Omental fat pad (tissue), 4 donors: ENCODE measurements around the gene LAMC3. TPM values are rescaled to one million over a fixed set of nuclear protein-coding genes. Genes with fewer than 3 reads are reported as not detected.

Experiments
- ATAC-seq: fragments of 150-250 bp; one replicate; pipeline ENCODE4 v1.9.1; 2016; ENCODE audit warnings: mild to moderate bottlenecking, moderate library complexity; ENCODE audit not compliant: low FRiP score
- DNase-seq: peaks from one replicate; pipeline ENCODE4 v3.0.0-alpha.2; 2019; ENCODE audit warnings: low spot score
- total RNA-seq, 4 donors: library from RNA; depleted of rRNA; stranded (reverse); fragments of >200 nt; gene quantifications; one replicate each; pipeline ENCODE4 v1.1.0, GENCODE V29; 2016
- TF ChIP-seq, protein P1 (sequence below), 3 donors: fragments of 450-650 bp; IDR thresholded peaks; one replicate each; pipeline ENCODE4 v1.5.1; 2016 to 2017; ENCODE audit warnings: antibody characterized with exemption in 3 of 3, mild to moderate bottlenecking in 3 of 3, moderate library complexity in 2 of 3

LAMC3 gene
- total RNA-seq, 4 donors from 2014 or later: 0.09 to 1.9 (median 0.65) TPM

GRCh38 chr9:130988400-130988747, 20.6 kb upstream of the LAMC3 start:
- TF ChIP-seq, protein P1, sequence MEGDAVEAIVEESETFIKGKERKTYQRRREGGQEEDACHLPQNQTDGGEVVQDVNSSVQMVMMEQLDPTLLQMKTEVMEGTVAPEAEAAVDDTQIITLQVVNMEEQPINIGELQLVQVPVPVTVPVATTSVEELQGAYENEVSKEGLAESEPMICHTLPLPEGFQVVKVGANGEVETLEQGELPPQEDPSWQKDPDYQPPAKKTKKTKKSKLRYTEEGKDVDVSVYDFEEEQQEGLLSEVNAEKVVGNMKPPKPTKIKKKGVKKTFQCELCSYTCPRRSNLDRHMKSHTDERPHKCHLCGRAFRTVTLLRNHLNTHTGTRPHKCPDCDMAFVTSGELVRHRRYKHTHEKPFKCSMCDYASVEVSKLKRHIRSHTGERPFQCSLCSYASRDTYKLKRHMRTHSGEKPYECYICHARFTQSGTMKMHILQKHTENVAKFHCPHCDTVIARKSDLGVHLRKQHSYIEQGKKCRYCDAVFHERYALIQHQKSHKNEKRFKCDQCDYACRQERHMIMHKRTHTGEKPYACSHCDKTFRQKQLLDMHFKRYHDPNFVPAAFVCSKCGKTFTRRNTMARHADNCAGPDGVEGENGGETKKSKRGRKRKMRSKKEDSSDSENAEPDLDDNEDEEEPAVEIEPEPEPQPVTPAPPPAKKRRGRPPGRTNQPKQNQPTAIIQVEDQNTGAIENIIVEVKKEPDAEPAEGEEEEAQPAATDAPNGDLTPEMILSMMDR (IDR thresholded peaks at IDR 0.05): no peak
- DNase-seq: no peak
- ATAC-seq: no peak

DNA sequence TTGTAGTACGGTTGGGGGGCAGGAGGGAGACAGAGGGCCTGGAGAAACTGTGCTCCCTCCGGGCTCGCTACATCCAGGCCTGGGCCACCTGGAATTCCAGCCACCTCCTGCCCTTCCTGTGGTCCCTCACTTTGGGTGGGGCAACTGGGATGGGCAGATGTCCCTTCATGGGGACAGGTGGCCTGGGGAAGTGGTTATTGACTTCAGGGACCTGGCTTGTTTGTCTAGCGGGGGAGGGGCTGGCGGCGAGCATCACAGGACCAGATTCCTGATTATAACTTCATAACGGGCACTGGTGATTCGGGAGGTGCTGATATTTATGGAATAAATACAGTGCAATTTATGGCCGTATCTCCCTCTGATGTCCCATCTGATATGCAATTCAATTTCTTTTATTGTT, 20.1 kb upstream of the LAMC3 start:
- DNase-seq (no peak), ATAC-seq (no peak)
- TF ChIP-seq, protein P1 (IDR thresholded peaks at IDR 0.05): no peak

DNA sequence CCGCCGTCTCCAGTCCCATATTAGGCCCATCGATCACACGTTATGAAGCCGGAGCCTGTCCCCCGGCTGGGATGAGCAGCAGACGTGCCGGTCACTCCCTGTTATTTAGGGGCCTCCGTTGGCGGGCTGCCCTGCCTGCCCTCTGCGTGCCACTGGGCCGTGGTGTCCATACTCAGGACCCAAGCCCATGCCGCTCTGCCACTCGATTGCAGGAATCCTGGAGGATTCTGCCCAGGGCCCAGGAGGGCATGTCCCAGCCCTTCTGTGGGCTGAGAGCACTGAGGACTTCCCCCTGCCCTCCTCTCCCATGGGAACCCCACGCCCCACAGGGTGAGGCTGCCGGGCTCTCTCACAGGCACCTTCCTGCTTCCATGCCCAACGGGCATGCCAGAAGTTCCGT, 19.6 kb upstream of the LAMC3 start:
- TF ChIP-seq, protein P1 (IDR thresholded peaks at IDR 0.05): no peak
- ATAC-seq (no peak), DNase-seq (no peak)

DNA sequence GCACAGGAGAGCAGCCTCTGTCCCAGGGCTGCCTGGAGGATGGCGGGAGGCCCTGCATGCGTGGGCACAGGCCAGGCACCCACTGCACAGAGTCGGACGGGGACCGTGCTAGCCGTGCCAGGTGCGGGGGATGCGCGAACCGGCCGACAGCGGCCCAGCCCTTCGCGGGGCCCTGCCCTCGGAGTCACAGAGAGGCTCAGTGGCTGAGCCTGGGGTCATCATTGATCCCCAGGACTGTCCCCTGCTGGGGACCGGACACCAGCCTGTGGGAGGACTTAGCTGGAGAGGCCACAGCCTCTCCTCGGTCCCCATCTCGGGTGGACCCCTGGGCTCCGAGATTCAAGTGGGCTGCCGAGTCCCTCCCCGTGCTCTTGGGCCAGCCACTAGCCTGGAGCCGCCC, 19.1 kb upstream of the LAMC3 start:
- TF ChIP-seq, protein P1 (IDR thresholded peaks at IDR 0.05): no peak
- no peak for ATAC-seq
- no peak for DNase-seq

GRCh38 chr9:130990306-130990977, 18.5 kb upstream of the LAMC3 start:
- DNase-seq: no peak
- no peak for ATAC-seq
- TF ChIP-seq, protein P1 (IDR thresholded peaks at IDR 0.05): no peak

DNA sequence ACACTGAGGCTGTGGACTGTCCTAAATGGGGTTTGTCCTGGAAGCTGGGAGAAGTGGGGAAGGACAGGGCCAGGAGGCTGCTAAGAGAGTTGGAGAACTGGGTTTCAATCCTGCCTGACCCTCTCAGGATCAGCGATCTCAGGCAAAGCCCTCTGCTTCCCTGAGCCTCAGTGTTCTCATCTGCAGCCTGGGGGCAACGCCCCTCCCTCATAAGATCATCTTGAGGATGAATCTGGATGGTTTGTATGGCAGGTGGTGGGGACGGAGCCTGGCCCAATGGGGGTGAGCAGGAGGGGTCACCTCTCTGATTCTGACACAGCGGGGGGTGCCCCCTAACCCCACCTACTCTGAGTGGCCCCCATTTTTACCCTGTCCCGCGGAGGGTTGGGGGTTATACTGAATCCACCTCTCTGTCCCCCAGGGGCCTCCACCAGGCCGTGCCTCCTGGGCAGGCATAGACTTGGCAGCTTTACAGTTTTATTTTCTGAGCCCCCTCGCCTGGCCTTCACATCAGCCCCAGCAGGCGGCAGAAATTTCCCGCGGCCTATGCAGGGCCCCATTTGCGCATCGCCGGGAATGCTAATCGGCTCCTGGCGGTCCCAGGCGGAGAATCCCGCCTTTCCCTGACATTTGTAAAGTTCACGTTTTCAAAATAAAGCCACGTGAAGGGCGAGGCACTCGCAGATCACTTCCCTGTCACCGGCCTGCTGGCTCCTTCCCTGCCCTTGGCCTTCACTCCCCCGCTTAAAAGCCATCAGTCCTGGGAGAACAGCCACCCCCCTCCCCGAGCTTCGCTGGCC, 17.8 kb upstream of the LAMC3 start:
- TF ChIP-seq, protein P1 (IDR thresholded peaks at IDR 0.05): no peak
- ATAC-seq (no peak), DNase-seq (no peak)
